Glomerular endothelial cell (primary cell): ENCODE results near the gene ASTN1. TPM values are rescaled to one million over a fixed set of nuclear protein-coding genes. Genes with fewer than 3 reads are reported as not detected.

Source experiments
- DNase-seq: peaks from one replicate; pipeline ENCODE4 v3.0.0-alpha.2; 2011; ENCODE audit warnings: low read depth, low spot score; ENCODE audit errors: extremely low read depth
- total RNA-seq: library from RNA; depleted of rRNA; stranded (reverse); fragments of >200 nt; gene quantifications from 2 replicates; pipeline ENCODE4 v1.2.3, GENCODE V29; 2015

ASTN1 gene
- total RNA-seq, 1 donor from 2014 or later = not detected

- DNase-seq = no peak
Observed at GRCh38 chr1:177165069-177165439, 542 bp upstream of the ASTN1 start.

- DNase-seq = no peak
Observed at GRCh38 chr1:177163844-177164379, 600 bp downstream of the ASTN1 start.

GRCh38 chr1:177162243-177162642 is 2.3 kb downstream of the ASTN1 start:
- no peak for DNase-seq

GRCh38 chr1:177146499-177146898 is 18.0 kb downstream of the ASTN1 start:
- no peak for DNase-seq

GRCh38 chr1:177145106-177146070 is 19.1 kb downstream of the ASTN1 start:
- DNase-seq = no peak

GRCh38 chr1:177142791-177143271 is 21.7 kb downstream of the ASTN1 start:
- DNase-seq = no peak

- no peak for DNase-seq
Observed at GRCh38 chr1:177142010-177142409, 22.5 kb downstream of the ASTN1 start.

GRCh38 chr1:177138347-177138746 is 26.2 kb downstream of the ASTN1 start:
- no peak for DNase-seq

- no peak for DNase-seq
Observed at GRCh38 chr1:177137814-177138213, 26.7 kb downstream of the ASTN1 start.

- no peak for DNase-seq
Observed at GRCh38 chr1:177135250-177135649, 29.3 kb downstream of the ASTN1 start.

GRCh38 chr1:177133977-177134538 is 30.5 kb downstream of the ASTN1 start:
- DNase-seq = no peak

- DNase-seq = no peak
Observed at GRCh38 chr1:177132141-177132540, 32.4 kb downstream of the ASTN1 start.

GRCh38 chr1:177131723-177132122 is 32.8 kb downstream of the ASTN1 start:
- no peak for DNase-seq

- DNase-seq = no peak
Observed at GRCh38 chr1:177130451-177130945, 34.0 kb downstream of the ASTN1 start.

GRCh38 chr1:177128665-177129281 is 35.7 kb downstream of the ASTN1 start:
- DNase-seq = no peak

GRCh38 chr1:177126267-177126666 is 38.2 kb downstream of the ASTN1 start:
- no peak for DNase-seq

- DNase-seq = no peak
Observed at GRCh38 chr1:177124577-177125278, 39.8 kb downstream of the ASTN1 start.

GRCh38 chr1:177122461-177123251 is 41.9 kb downstream of the ASTN1 start:
- no peak for DNase-seq

- DNase-seq = no peak
Observed at GRCh38 chr1:177119311-177119710, 45.2 kb downstream of the ASTN1 start.

GRCh38 chr1:177118901-177119300 is 45.6 kb downstream of the ASTN1 start:
- DNase-seq = no peak
